Lung (tissue), 12 donors: ENCODE data around the gene EFCAB11. TPM values are rescaled to one million over a fixed set of nuclear protein-coding genes. Genes with fewer than 3 reads are reported as not detected.

Experiments
- ATAC-seq: fragments of 200-7000 bp; cut with Tn5 transposase; one replicate; pipeline ENCODE4 v1.9.1; 2020; ENCODE audit warnings: moderate number of reproducible peaks; ENCODE audit not compliant: insufficient read depth, low FRiP score
- DNase-seq, 3 donors: peaks; one replicate each; pipeline ENCODE4 v3.0.0-alpha.2; 2013 to 2017
- H3K27ac ChIP-seq, 2 donors: one replicate each; pipeline ENCODE4 v1.5.1; 2013; ENCODE audit warnings: mild to moderate bottlenecking in 2 of 2, moderate library complexity in 2 of 2, control low read depth in 1 of 2, inconsistent platforms in 1 of 2, low read depth in 1 of 2, low read length in 1 of 2
- H3K27me3 ChIP-seq, 3 donors: one replicate each; pipeline ENCODE4 v1.5.1; 2013; ENCODE audit warnings: low read length in 2 of 3; ENCODE audit not compliant: control insufficient read depth in 3 of 3, insufficient read depth in 3 of 3
- H3K36me3 ChIP-seq, 4 donors: one replicate each; pipeline ENCODE4 v1.5.1; 2013; ENCODE audit warnings: low read length in 4 of 4, mild to moderate bottlenecking in 1 of 4, moderate library complexity in 1 of 4; ENCODE audit not compliant: control insufficient read depth in 4 of 4, insufficient read depth in 4 of 4
- H3K4me1 ChIP-seq, 5 donors: one replicate each; pipeline ENCODE4 v1.5.1; 2013; ENCODE audit warnings: low read length in 5 of 5, mild to moderate bottlenecking in 2 of 5, moderate library complexity in 1 of 5; ENCODE audit not compliant: control insufficient read depth in 5 of 5, insufficient read depth in 5 of 5
- H3K4me3 ChIP-seq: one replicate; pipeline ENCODE4 v1.5.1; 2013; ENCODE audit warnings: mild to moderate bottlenecking, control low read depth, moderate library complexity
- H3K9ac ChIP-seq, 2 donors: one replicate each; pipeline ENCODE4 v1.5.1; 2013; ENCODE audit warnings: low read length in 2 of 2, control low read depth in 1 of 2; ENCODE audit not compliant: insufficient read depth in 1 of 2
- H3K9me3 ChIP-seq, 4 donors: one replicate each; pipeline ENCODE4 v1.5.1; 2013; ENCODE audit warnings: low read length in 3 of 4, mild to moderate bottlenecking in 1 of 4, moderate library complexity in 1 of 4; ENCODE audit not compliant: control insufficient read depth in 4 of 4, insufficient read depth in 3 of 4
- CTCF ChIP-seq: IDR thresholded peaks from 2 replicates; pipeline ENCODE4 v1.5.1; 2012; ENCODE audit warnings: mild to moderate bottlenecking; ENCODE audit errors: control extremely low read depth, extremely low read depth
- WGBS, 2 donors: extraction: QIAGEN DNeasy Blood & Tissue Kit; methylation state at CpG; one replicate each; pipeline ENCODE4 v1.1.7; 2013; 5-methylcytosine and 5-hydroxymethylcytosine counted together
- polyA plus RNA-seq, 2 donors: library from polyadenylated mRNA; stranded (reverse); fragments of 200-250 nt; gene quantifications; one replicate each; pipeline ENCODE4 v1.2.1, GENCODE V29; 2013
- total RNA-seq, 2 donors: library from RNA; depleted of rRNA in 1 of 2; stranded (reverse); fragments of >200 nt in 1 of 2; gene quantifications; one replicate each; pipeline ENCODE4 v1.2.1, GENCODE V29; 2014 to 2021
- donor health status: control.
- donor health status: control.
- donor health status: Bipolar disorder and iron deficiency.
- donor health status: healthy.
- donor health status: DM: yes; HTN: yes; CAD: no.

EFCAB11 gene
- total and polyA plus RNA-seq, 4 donors: 2.9 to 13.0 (median 6.1) TPM

GRCh38 chr14:89986462-89987160, 32.1 kb upstream of the EFCAB11 start:
- no peak for TF ChIP-seq CTCF
- Histone ChIP-seq H3K9me3 (no peaks in the 10 kb centered on the region), H3K4me1 (peaks cover 0 to 5% (median 0%) of the 10 kb centered on the region in 5 donors), H3K36me3 (peaks cover 5 to 10% (median 8%) of the 10 kb centered on the region in 4 donors), H3K27ac (no peak overlapping the region), H3K27me3 (no peaks in the 10 kb centered on the region), H3K4me3 (no peak overlapping the region), H3K9ac (no peak overlapping the region)
- no peak for ATAC-seq
- peak in 2 of 3 donors; percentile 32 to 51 for DNase-seq
- 87 to 89% methylated on average over 5 of the region's 5 CpGs for WGBS, 2 donors

GRCh38 chr14:89983375-89983774, 28.8 kb upstream of the EFCAB11 start:
- Histone ChIP-seq H3K4me3 (no peak overlapping the region), H3K27me3 (no peaks in the 10 kb centered on the region), H3K9me3 (no peaks in the 10 kb centered on the region), H3K27ac (no peak overlapping the region), H3K9ac (no peak overlapping the region), H3K36me3 (peaks cover 10 to 19% (median 17%) of the 10 kb centered on the region in 4 donors), H3K4me1 (peaks cover 0 to 5% (median 0%) of the 10 kb centered on the region in 5 donors)
- WGBS, 2 donors: 95 to 97% methylated on average over 2 of the region's 2 CpGs
- TF ChIP-seq CTCF: no peak
- ATAC-seq (no peak), DNase-seq (no peak)

- Histone ChIP-seq H3K27me3 (peaks cover 0 to 4% (median 0%) of the 10 kb centered on the region in 3 donors), H3K4me3 (no peak overlapping the region), H3K9ac (no peak overlapping the region), H3K27ac (no peak overlapping the region), H3K9me3 (no peaks in the 10 kb centered on the region), H3K36me3 (peaks cover 12 to 23% (median 17%) of the 10 kb centered on the region in 4 donors), H3K4me1 (no peaks in the 10 kb centered on the region)
- no peak for TF ChIP-seq CTCF
- 89 to 95% methylated on average over 4 of the region's 4 CpGs for WGBS, 2 donors
- DNase-seq: no peak
- no peak for ATAC-seq
Observed at GRCh38 chr14:89978656-89979055, 24.1 kb upstream of the EFCAB11 start.
